CD4-positive, alpha-beta T cell treated with Interleukin-15 for 4 hours (primary cell): Measurements from ENCODE around the gene EIF2AK3.
"Not testable (repeated sequence)": the region's sequence is repeated elsewhere in the genome, so short reads cannot be mapped to it uniquely, and the experiment has no call there.

ENCODE experiments used
- DNase-seq: peaks from one replicate; pipeline ENCODE4 v3.0.0-alpha.2; 2020; ENCODE audit warnings: low spot score

Gene EIF2AK3

GRCh38 chr2:88596141-88596830 lies 31.0 kb downstream of the EIF2AK3 start:
- DNase-seq, result no peak

- DNase-seq, result no peak
Observed at GRCh38 chr2:88591698-88592097, 35.6 kb downstream of the EIF2AK3 start.

- peak; percentile 67 for DNase-seq
Observed at GRCh38 chr2:88590998-88591613, 36.2 kb downstream of the EIF2AK3 start.

- DNase-seq, result no peak
Observed at GRCh38 chr2:88585969-88586368, 41.3 kb downstream of the EIF2AK3 start.

GRCh38 chr2:88582030-88582429 lies 45.2 kb downstream of the EIF2AK3 start:
- DNase-seq, result no peak

- DNase-seq, result no peak
Observed at GRCh38 chr2:88580088-88580487, 47.2 kb downstream of the EIF2AK3 start.

- DNase-seq, result no peak
Observed at GRCh38 chr2:88575630-88576029, 51.6 kb downstream of the EIF2AK3 start.

GRCh38 chr2:88575051-88575450 lies 52.2 kb downstream of the EIF2AK3 start:
- DNase-seq, result no peak

GRCh38 chr2:88574445-88574844 lies 52.8 kb downstream of the EIF2AK3 start:
- DNase-seq, result no peak

- DNase-seq, result no peak
Observed at GRCh38 chr2:88568179-88568578, 59.1 kb downstream of the EIF2AK3 start.

GRCh38 chr2:88564402-88564801 lies 62.9 kb downstream of the EIF2AK3 start:
- DNase-seq, result no peak

- no peak for DNase-seq
Observed at GRCh38 chr2:88563129-88563528, 64.1 kb downstream of the EIF2AK3 start.

- DNase-seq, result no peak
Observed at GRCh38 chr2:88561646-88562388, 65.4 kb downstream of the EIF2AK3 start.

- no peak for DNase-seq
Observed at GRCh38 chr2:88560619-88561307, 66.5 kb downstream of the EIF2AK3 start.

- DNase-seq, result no peak
Observed at GRCh38 chr2:88557290-88557689, 70.0 kb downstream of the EIF2AK3 start.

GRCh38 chr2:88556026-88556425 lies 71.2 kb downstream of the EIF2AK3 start:
- DNase-seq, result no peak

- no peak for DNase-seq
Observed at GRCh38 chr2:88554189-88554588, 73.1 kb downstream of the EIF2AK3 start.

GRCh38 chr2:88549616-88550292 lies 77.5 kb downstream of the EIF2AK3 start:
- no peak for DNase-seq

- DNase-seq, result not testable (repeated sequence)
Observed at GRCh38 chr2:88546291-88546690, 81.0 kb downstream of the EIF2AK3 start.

GRCh38 chr2:88545118-88545517 lies 82.1 kb downstream of the EIF2AK3 start:
- DNase-seq, result no peak

GRCh38 chr2:88543541-88544057 lies 83.7 kb downstream of the EIF2AK3 start:
- no peak for DNase-seq

- no peak for DNase-seq
Observed at GRCh38 chr2:88542668-88543067, 84.6 kb downstream of the EIF2AK3 start.
